Measurements from ENCODE around the gene SERPINA9. TPM values are rescaled to one million over a fixed set of nuclear protein-coding genes. Genes with fewer than 3 reads are reported as not detected.
"Not testable (repeated sequence)": the region's sequence is repeated elsewhere in the genome, so short reads cannot be mapped to it uniquely, and the experiment has no call there.

SERPINA9 gene
- polyA plus RNA-seq, 5 donors: not detected

DNA sequence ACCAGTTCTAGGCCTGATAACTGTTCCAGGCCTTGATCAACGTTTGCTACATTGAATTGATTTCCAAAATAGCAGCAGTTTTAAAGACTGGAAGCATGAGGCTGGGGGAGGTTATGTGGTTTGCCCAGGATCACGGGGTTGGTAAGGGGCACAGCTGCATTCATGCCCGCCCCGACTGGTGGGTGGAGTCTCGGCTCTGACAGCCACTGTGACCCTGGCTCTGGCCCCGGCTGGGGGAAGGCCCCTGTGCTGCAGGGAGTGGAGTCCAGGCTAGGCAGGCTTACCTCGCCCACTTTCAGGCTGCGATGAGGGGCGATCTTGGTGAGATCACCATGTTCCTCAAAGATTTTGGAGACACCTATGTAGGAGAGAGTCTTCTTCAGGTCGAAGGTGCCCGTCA, 13.3 kb upstream of the SERPINA9 start:
- no peak for DNase-seq

DNA sequence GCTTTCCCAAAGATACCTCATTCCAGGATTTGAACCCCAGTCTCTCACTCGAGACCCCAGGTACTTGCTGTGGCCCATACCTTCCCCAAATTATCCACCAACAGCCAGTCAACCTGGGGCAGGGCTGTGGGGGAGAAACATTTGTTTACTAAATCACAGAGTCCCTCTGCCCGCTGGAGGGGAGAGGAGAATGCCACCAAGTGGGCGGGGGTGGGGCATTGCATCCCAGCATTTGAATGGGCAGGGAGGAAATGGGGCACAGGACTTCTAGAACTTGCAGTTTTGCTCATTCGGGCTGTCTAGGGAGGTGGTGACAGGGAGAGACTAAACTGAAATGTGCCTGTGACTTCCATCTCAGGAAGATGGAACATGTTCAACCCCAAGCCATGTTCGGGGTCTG, 10.9 kb upstream of the SERPINA9 start:
- no peak for DNase-seq

DNA sequence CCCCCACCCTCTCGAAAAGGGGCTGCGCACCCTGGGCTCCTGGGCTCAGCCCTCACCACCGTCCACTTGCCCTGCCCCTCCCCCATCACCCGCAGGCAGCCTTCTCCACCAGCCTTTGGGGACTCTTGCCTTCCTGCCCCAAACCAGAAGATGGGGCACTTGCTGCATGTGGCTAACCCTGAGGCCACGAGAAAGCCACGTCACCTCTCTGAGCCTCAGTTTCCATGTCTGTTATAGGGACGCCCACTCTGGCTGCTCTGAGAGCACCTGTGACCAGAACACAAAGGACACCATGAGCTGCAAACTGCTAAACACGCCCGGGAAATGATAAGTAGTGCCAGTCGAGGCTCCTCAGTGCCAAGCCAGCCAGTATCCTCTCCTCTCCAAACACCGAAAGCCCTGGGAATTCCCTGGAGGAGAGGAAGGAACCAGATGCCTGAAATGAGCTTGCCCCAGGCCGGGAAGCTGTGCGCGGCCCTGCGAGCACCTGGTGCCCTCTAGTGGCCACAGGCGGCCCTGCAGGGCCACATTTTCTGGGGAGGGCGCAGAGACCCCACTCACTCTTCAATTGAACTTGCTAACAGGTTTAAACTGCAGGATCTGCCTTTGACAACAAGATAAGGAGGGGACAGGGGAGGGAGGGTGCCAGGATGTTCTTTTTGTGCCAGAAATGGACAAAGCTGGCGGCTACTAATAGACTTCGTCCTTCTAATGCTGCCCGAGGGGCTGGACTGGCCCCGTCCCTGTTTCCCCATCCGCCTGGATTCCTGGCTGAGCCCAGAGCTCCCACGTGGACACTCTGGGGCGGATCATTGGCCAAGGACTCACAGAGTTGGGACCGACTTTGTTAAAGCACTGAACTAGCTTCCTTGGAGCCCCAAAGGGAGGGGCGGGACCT, 10.2 kb upstream of the SERPINA9 start:
- peak; percentile 32 to 36 for DNase-seq

DNA sequence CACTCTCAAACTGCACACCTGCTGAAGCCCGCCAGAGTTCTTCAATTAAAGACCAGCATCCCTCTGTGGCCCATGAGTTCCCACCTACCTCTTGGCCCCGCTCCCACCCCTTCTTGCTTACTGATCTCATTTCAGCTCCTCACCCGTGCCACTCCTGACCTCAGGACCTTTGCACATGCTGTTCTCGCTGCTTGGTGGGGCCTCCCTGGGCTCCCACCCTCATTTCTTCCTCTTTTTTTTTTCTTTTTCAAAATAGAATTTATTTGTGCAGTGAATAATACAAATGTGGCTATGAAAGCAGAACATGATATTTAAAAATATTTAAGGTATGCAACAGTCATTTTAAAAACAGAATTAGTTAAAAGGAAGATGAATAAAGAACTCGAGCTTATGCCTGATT, 8.5 kb upstream of the SERPINA9 start:
- DNase-seq: no peak

DNA sequence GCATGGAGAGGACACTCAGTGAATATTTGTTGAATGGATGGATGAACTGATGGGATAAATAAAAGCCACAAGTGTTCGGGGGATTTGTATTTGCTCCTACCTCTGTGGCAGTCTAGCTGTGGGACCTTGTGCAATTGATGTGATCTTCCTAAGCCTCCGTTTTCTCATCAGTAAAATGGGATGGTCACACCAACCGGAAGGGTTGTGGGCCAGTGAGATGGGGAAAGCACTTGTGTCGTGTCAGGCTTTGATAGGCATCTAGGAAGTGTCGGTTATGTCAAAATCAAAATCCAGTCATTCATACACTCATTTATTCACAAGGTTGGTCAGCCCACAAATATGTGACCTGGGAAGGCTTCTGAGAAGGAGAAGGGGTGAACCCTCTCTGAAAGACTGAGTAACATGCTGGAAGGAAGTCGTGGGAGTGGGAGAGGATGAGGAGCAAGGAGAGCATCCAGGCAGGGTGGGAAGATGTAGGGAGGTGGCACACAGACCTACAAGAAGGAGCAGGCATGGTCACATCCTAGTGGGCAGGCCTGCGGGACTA, 7.8 kb upstream of the SERPINA9 start:
- no peak for DNase-seq

DNA sequence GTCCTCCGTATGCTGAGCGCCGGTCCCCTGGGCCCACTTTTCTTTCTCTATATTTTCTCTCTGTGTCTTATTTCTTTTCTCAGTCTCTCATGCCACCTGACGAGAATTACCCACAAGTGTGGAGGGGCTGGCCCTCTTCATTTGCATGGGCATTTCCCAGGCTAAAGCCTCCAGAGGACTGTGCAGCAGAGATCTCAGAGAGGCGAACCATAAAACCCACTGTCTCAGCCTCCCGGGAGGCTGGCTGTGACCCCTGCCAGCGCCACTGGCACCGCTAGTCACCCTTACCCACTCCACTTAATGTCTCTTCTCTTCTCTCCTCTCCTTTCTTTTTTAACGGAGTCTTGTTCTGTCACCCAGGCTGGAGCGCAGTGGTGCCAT, 7.1 kb upstream of the SERPINA9 start:
- no peak for DNase-seq

DNA sequence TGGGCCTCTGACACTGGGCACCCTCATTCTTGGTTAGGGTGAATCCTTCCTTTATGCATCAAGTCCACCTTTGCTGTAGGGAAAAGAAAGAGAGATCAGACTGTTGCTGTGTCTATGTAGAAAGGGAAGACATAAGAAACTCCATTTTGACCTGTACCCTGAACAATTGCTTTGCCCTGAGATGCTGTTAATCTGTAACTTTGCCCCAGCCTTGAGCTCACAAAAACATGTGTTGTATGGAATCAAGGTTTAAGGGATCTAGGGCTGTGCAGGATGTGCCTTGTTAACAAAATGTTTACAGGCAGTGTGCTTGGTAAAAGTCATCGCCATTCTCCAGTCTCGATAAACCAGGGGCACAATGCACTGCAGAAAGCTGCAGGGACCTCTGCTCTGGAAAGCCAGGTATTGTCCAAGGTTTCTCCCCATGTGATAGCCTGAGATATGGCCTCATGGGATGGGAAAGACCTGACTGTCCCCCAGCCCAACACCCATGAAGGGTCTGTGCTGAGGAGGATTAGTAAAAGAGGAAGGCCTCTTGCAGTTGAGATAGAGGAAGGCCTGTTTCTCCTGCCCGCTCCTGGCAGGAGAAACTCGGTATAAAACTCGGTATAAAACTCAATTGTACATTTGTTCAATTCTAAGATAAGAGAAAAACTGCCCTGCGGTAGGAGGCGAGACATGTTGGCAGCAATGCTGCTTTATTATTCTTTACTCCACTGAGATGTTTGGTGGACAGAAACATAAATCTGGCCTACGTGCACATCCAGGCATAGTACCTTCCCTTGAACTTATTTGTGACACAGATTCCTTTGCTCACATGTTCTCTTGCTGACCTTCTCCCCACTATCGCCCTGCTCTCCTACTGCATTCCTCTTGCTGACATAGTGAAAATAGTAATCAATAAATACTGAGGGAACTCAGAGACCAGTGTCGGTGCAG, 6.4 kb upstream of the SERPINA9 start:
- not testable (repeated sequence) for DNase-seq

DNA sequence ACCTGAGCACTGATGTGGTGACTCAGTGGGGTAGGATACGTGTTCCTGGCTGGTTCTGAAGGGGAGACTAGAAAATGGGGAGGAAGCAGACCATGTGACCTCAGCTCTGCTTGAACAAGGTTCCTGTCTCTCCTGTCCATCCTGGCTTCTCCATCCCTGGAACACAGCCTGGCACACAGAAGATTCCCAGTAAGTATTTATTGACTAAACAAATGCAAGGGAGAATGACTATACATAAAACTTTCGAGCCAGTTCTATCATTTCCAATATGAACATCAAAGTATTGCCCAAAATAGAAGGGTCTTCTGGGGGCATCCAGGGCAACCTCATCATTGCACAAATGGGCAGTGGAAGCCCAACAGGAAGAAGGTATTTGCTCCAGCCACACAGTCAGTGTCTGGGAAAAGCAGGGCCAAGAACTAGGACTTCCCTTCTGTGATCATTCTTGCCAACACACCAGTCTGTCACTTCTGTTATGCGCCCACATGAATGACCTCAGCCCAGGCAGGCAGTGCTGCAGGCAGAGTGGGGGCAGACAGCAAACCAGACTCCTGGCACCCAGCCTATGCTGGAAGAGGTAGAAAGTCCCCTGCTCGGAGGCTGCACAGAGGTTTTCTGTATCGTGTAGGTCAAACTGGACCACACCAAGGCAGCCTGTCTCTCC, 5.6 kb upstream of the SERPINA9 start:
- no peak for DNase-seq

DNA sequence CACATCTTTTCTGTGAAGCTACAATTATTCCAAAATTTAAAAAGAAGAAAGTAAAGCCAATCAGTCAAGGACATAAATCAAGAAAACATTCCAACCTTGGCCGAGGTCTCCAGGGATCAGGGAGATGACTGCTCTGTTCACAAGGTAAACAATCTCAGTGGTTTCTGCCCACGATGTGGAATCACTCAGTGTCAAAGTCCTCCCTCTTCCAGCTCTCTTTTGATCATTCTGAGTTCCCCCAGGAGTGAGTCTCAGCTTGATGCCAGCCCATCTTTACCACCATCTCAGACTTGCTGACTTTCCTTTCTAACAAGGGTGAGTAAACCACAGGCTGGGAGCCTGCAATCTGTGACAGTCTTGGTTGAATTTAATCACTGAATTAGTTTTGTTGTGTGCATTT, 4.8 kb upstream of the SERPINA9 start:
- no peak for DNase-seq

DNA sequence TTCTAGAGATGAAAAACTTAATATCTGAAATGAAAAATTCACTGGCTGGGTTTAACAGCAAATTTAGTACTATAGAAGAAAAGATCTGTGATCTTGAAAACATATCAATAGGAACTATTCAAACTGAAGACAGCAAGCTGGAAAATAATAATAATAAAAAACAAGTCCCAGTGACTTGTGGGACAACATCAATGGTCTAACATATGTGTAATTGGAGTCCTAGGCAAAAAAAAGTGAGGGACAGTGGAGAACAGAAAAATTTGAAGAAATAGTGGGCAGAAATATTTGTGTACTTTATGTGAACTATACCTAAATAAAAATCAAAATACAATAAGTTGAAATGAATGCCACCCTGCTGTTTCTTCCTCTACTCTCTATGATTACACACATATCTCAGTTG, 2.4 kb upstream of the SERPINA9 start:
- no peak for DNase-seq

DNA sequence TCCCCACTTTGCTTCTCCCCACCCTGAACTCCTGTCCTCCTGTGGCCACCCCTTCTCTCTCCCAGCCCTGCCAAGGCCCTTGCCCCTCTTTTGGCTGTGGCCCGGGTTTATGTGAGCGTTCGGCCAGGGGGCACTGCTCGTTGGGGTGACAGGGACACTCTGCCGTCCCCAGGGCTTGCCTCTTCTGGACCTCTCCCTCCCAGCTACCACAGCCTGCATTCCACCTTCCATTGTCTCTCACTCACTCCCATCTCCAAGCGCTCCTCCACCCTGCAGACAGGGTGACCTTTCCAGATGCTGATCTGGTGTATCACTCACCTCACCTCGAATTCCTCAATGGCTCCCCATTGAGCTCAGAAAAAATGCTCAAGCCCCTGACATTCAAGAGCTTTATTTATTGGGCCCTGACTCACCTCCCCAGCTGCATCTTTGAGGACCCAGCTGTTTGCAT, 1.4 kb downstream of the SERPINA9 start:
- no peak for DNase-seq

DNA sequence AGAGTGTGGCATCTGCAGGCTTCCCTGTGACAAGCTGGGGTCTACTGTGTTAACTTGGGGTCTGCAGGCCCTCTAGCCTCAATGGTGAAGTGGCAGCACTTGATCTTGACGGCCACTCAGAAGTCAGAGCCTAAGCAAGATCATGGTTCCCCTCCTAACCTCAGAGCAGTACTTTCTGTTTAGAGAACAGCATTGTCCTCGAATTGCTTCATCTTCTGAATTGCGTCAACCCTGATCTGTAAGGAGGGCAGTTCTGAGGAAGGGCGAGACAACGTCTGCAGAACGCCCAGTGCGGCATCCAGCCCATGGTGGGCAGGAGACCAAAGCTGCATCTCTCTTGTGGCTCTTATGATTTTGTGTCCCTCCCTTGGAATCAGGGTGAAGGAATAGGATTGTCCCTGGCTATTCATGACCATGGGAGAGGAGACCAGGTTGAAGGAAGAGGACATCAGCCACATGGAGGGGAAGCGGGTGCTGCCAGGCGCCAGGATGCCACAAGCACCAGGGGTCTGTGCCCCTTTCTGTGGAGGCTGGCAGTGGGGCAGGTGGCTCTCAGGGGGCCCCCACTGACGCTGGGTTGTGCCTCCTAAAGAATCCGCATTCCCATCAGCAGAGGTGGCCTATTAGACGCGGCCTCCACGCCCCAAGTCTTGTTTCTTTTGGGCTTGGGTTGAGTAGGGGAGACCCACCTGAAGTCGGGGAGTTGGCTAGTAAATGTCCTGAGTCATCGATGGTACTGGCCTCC, 2.2 kb downstream of the SERPINA9 start:
- DNase-seq: no peak

DNA sequence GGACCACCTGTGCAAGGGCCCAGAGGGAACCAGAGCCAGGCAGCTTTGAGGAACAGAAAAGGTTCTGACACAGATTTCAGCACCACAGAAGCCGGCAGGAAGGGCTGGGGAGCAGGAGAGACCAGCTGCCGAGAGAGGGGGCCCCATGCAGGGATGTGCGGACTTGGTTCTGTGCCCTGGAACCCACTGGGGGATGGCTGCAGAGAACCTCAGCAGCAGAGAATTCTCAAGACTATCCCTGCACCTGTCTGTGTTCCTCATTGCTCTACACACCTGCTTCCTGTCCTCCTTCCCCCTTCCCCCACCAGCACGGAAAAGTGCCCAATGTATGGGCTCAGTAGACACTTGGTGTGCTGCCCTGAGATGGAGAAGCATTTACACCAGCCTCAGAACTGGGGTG, 3.2 kb downstream of the SERPINA9 start:
- no peak for DNase-seq

DNA sequence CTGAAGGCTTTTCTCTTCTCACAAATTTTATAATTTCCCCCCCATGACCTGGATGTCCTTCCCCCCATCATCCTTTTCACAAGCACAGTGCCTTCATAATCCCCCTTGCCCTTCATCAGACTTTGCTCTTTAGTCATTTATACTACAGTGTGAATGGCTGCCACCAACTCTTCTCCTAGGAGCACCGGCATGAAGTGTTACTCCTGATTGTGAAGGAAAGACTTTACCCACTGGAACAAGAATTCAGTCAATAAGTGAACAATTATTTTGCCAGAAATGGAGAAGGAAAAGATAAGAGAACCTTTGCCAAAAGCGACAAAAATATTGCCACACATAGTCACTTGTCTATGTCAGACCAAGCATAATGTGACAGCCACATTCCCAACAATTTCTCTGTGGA, 5.0 kb downstream of the SERPINA9 start:
- DNase-seq: no peak

DNA sequence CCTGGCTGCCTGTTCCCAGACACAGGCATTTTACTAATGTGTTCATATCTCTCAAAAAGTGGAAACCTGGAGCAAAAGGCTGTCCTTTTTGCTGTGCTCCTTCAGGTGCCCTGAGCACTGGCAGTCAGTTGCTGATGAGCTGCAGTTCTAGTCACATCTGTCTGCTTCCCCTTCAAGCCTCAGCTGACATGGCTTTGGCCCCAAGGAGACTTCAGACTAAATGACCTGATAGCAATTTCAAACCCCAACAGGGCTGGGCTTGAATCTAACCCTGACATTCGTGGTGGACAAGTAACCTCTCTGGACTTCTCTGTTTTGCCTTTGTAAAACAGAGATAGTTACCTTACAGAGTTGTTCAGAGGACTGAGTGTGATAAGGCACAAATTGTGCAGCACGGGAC, 5.7 kb downstream of the SERPINA9 start:
- DNase-seq: no peak

DNA sequence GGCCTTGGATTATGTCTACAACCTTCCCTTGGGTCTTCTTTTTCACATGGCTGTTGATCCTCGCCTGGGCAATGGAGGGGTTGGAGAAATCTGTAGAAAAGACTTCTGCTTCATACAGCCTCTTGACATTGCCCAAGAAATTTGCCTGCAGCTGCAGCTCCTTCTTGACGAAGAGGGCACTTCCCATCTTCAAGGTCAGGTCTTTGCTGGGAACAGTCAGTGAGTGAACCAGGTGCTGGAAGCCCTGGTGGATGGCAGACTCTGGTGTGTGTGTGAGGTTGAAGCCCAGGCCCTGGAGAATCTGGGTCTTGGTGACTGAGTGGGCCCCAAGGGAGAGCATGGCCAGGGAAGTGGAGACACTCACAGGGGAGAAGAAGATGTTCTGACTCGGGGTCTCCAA, 6.7 kb downstream of the SERPINA9 start:
- no peak for DNase-seq

DNA sequence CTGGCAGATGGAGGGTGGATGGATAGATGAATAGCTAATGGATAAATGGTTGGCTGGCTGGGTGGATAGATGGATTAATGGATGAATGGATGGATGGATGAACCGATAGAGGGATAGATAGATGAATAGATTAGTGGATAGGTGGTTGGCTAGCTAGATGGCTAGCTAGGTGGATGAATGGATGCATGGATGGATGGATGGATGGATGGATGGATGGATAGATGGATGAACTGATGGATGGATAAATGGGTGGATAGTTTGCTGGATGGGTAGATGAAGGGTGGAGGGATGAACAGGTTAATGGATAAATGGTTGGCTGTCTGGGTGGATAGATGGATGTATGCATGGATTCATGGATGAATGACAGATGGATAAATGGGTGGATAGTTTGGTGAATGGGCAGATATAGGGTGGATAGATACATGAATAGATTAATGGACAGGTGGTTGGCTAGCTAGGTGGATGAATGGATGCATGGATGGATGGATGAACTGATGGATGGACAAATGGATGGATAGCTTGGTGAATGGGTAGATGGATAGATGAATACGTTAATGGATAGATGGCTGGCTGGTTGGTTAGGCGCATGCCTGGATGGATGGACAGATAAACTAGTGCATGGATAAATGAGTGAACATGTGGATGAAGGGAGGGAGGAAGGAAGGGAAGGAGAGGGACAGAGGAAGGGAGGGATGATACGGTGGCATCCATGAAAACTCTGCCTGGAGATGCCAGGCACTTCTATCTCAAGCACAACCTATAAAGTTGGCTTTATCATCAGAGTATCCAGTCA, 8.1 kb downstream of the SERPINA9 start:
- no peak for DNase-seq

DNA sequence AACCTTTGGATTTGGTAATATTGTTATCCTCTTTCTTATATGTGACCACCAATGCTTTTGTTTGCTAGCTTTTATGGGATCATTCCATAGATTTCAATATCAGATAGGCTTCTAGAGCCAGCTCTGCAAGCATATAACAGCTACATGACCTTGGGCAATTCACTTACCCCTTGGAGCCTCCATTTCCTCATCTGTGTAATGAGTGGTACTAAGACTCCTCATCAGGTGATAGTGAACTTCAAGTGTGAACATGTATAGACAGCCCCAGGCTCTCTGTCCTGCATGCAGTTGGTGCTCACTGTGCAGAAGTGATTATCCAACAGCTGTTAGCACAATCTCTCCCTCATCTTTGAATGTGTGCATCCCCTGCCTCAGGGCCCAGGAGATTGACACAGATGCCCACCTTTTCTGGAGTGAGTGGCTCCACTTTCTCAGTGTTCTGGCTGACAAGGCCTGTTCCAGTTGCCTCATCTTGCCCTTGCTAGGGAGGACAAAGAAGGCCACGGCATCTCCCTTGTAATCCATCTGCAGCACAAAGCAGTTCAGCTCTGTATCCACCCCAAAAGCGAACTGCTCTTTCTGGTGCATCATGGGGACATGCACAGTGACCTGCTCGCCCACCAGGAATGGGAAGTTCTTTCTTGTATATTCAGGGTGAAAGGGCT, 9.2 kb downstream of the SERPINA9 start:
- DNase-seq: no peak

DNA sequence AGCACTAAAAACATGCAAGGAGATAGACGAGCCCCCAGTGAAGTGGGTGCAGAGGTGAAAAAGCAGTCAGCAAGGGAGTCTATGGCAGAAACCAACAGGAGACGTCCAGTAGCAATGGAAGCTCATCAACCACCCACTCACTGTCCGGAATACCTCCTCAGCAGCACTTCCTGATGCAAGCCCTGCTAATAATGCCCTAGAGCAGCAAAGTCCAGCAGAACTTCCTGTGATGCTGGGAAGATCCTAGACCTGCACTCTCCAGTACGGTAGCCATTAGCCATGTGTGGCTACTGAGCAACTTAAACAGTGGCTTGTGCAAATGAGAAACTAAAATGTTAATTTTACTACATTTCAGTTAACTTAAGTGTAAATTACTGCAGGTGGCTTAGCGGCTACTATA, 11.0 kb downstream of the SERPINA9 start:
- no peak for DNase-seq

DNA sequence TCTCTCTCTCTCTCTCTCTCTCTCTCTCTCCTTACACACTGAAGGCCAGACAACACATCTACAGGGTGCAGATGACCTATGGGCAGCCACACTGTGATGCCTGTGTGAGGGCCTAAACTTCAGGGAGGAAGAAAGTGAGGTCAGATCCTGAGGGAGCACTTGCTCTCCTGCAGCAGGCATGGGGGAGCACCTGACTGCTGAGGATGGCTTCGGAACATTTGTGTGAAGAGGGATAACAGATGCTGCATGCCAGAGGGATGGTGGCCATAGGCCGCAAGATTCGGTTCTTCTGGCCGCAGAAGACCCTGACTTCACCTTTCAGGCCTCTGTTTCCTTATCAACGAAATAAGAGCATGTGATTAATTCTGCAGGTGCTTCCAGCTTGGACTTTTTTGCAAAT, 11.7 kb downstream of the SERPINA9 start:
- no peak for DNase-seq
